Gastrocnemius medialis (tissue), 4 donors: Measurements from ENCODE around the gene CACNA1G. TPM values are rescaled to one million over a fixed set of nuclear protein-coding genes. Genes with fewer than 3 reads are reported as not detected.

Source experiments
- ATAC-seq, 2 donors: fragments of 150-250 bp; one replicate each; pipeline ENCODE4 v1.9.1; 2016
- DNase-seq, 2 donors: peaks; one replicate each; pipeline ENCODE4 v3.0.0-alpha.2; 2019
- H3K27ac ChIP-seq, 4 donors: fragments of 200-600 bp; sonication (generic); 1 replicate in 1 of 4; 2 replicates in 3 of 4; pipeline ENCODE4 v1.5.1; 2016 to 2018; ENCODE audit warnings: mild to moderate bottlenecking in 2 of 4, moderate library complexity in 1 of 4
- H3K27me3 ChIP-seq, 3 donors: fragments of 200-600 bp; sonication (generic) in 2 of 3; 1 replicate in 1 of 3; 2 replicates in 2 of 3; pipeline versions ENCODE4 v1.5.1 to v1.6.0; 2016 to 2019; ENCODE audit warnings: mild to moderate bottlenecking in 1 of 3, moderate library complexity in 1 of 3
- H3K36me3 ChIP-seq, 2 donors: fragments of 200-600 bp; sonication (generic) in 1 of 2; one replicate each; pipeline ENCODE4 v1.5.1; 2017 to 2018
- H3K4me1 ChIP-seq, 2 donors: fragments of 200-600 bp; sonication (generic) in 1 of 2; one replicate each; pipeline ENCODE4 v1.5.1; 2016 to 2017; ENCODE audit warnings: mild to moderate bottlenecking in 2 of 2
- H3K4me3 ChIP-seq, 4 donors: fragments of 200-600 bp; sonication (generic) in 3 of 4; 1 replicate in 1 of 4; 2 replicates in 3 of 4; pipeline ENCODE4 v1.5.1; 2016 to 2019; ENCODE audit warnings: mild to moderate bottlenecking in 2 of 4
- H3K9me3 ChIP-seq, 3 donors: fragments of 200-600 bp; sonication (generic) in 2 of 3; 1 replicate in 1 of 3; 2 replicates in 2 of 3; pipeline ENCODE4 v1.5.1; 2016 to 2019
- POLR2A ChIP-seq, 2 donors: fragments of 450-650 bp; IDR thresholded peaks; one replicate each; pipeline ENCODE4 v1.6.1; 2017; ENCODE audit warnings: antibody characterized with exemption in 2 of 2, mild to moderate bottlenecking in 2 of 2, moderate library complexity in 2 of 2
- in situ Hi-C, 4 donors: fragments of 200-750 bp; cut with MboI; loops; one replicate each; pipeline versions ENCODE4 v1.15.0 to v1.8.0; 2017; ENCODE audit warnings: low sequenced_read_pairs in 4 of 4
- intact Hi-C: fragments of 100-400 bp; cut with DNase I; formaldehyde crosslinking; loops from one replicate; pipeline ENCODE4 v1.15.1; 2023; ENCODE audit warnings: low total_unique reads
- total RNA-seq, 4 donors: library from RNA; depleted of rRNA; stranded (reverse); fragments of >200 nt; gene quantifications; one replicate each; pipeline versions ENCODE4 v1.1.0 to v1.2.3, GENCODE V29; 2016
- TF ChIP-seq, protein P1 (sequence below), 5 experiments: fragments of 450-650 bp in 3 of 5; fragments of 200-600 bp in 2 of 5; sonication (generic) in 2 of 5; IDR thresholded peaks in 4 of 5; conservative IDR thresholded peaks in 1 of 5; 1 replicate in 4 of 5; 2 replicates in 1 of 5; pipeline ENCODE4 v1.5.1; 2016 to 2019; ENCODE audit warnings: antibody characterized with exemption in 5 of 5, mild to moderate bottlenecking in 3 of 5, moderate library complexity in 3 of 5

The CACNA1G gene
- total RNA-seq, 4 donors from 2014 or later = 0.09 to 0.10 TPM; not detected in 2

DNA sequence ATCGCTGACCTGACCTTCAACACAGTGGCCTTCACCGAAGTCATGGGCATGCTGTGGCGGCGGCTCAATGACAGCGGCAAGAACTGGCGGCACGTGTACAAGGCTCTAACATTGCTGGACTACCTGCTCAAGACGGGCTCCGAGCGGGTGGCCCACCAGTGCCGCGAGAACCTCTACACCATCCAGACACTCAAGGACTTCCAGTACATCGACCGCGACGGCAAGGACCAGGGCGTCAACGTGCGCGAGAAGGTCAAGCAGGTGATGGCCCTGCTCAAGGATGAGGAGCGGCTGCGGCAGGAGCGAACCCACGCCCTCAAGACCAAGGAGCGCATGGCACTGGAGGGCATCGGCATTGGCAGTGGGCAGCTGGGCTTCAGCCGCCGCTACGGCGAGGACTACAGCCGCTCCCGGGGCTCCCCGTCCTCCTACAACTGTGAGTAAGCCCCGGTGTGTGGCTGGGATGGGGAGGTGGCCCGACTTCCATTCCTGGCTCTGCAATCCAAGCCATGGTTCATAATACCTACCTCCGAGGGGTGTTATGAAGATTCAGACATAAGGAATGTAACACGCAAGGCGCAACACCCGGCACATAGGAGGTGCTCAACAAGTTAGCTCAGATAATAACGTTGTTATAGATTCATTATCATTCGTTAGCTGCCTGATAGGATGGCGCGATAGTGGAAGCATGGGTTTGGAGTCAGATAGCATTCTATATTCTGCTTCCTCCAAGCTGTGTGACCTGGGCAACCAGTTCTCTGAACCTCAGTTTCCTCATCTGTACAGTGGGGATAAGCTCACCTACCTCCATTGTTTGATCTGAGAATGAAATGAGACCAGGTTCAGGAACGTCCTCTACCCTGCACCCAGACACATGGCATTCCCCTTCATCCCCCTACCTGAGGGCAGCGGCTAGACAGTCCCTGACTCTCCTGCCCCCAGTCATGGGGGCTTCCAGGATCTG is 23.6 kb upstream of the CACNA1G start:
- DNase-seq (no peak), ATAC-seq (no peak)
- in situ Hi-C loops = loop anchor here in 2 of 4 donors (25.0 kb wide), 2 partner anchors 100 to 300 kb away; partner anchors contain the start of genes ABCC3 (in 1 of the 2) and WFIKKN2 (in 1 of the 2)
- TF ChIP-seq POLR2A (IDR thresholded peaks at IDR 0.05) = no peak
- TF ChIP-seq, protein P1, sequence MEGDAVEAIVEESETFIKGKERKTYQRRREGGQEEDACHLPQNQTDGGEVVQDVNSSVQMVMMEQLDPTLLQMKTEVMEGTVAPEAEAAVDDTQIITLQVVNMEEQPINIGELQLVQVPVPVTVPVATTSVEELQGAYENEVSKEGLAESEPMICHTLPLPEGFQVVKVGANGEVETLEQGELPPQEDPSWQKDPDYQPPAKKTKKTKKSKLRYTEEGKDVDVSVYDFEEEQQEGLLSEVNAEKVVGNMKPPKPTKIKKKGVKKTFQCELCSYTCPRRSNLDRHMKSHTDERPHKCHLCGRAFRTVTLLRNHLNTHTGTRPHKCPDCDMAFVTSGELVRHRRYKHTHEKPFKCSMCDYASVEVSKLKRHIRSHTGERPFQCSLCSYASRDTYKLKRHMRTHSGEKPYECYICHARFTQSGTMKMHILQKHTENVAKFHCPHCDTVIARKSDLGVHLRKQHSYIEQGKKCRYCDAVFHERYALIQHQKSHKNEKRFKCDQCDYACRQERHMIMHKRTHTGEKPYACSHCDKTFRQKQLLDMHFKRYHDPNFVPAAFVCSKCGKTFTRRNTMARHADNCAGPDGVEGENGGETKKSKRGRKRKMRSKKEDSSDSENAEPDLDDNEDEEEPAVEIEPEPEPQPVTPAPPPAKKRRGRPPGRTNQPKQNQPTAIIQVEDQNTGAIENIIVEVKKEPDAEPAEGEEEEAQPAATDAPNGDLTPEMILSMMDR (IDR thresholded peaks at IDR 0.05 in 4 of 5, conservative IDR thresholded peaks at IDR 0.05 in 1 of 5) = no peak
- Histone ChIP-seq H3K4me1 (peaks cover 8 to 27% of the 10 kb centered on the region in 2 donors), H3K27ac (no peak overlapping the region), H3K27me3 (peaks cover 9 to 14% (median 10%) of the 10 kb centered on the region in 3 donors), H3K9me3 (no peaks in the 10 kb centered on the region), H3K4me3 (no peak overlapping the region), H3K36me3 (no peaks in the 10 kb centered on the region)
- intact Hi-C loops = no loop called here

DNA sequence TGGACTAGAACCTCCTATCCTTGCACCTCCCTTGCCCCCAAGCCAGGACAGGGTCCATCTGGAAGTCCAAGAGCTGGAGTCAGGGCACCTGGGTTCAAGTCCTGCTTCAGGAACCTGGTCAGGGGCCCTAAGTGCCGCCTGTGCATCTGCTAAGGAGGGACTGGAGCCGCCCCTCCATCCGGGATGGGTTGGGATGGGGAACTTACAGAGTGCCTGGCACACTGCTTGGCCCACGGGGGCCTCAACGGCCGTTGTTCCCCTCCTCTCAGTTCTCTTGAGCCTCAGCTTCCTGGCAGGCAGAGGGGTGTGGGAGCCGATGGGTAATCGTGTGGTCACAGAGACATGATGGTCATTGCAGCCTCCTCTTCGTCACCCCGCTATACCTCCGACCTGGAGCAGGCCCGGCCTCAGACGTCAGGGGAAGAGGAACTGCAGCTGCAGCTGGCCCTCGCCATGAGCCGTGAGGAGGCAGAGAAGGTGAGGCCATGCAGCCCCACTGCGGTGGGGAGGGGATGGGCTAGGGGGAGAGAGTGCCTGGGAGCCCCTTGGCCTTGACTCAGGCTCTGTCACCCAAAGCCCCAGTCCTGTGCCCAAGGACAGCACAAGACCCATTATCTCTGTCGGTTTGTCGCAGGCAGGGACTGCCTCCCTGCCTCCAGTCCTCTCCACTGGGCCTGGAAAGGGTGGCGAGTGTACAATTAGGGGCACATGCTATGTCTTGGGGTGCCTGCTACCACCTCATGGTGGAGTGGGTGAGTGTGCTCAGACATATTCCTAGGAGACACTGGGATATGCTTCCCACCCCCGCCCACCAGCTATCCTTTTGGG is 22.6 kb upstream of the CACNA1G start:
- Histone ChIP-seq H3K27me3 (peaks cover 0 to 5% (median under 1%) of the 10 kb centered on the region in 3 donors), H3K4me1 (peaks cover 14 to 26% of the 10 kb centered on the region in 2 donors), H3K9me3 (no peaks in the 10 kb centered on the region), H3K36me3 (no peaks in the 10 kb centered on the region), H3K4me3 (no peak overlapping the region), H3K27ac (no peak overlapping the region)
- ATAC-seq = no peak
- intact Hi-C loops (no loop called here), in situ Hi-C loops (loop anchor here in 2 of 4 donors (25.0 kb wide), 2 partner anchors 99 to 299 kb away; partner anchors contain the start of genes ABCC3 (in 1 of the 2) and WFIKKN2 (in 1 of the 2))
- TF ChIP-seq POLR2A (IDR thresholded peaks at IDR 0.05) = no peak
- TF ChIP-seq, protein P1 (IDR thresholded peaks at IDR 0.05 in 4 of 5, conservative IDR thresholded peaks at IDR 0.05 in 1 of 5) = no peak
- no peak for DNase-seq

DNA sequence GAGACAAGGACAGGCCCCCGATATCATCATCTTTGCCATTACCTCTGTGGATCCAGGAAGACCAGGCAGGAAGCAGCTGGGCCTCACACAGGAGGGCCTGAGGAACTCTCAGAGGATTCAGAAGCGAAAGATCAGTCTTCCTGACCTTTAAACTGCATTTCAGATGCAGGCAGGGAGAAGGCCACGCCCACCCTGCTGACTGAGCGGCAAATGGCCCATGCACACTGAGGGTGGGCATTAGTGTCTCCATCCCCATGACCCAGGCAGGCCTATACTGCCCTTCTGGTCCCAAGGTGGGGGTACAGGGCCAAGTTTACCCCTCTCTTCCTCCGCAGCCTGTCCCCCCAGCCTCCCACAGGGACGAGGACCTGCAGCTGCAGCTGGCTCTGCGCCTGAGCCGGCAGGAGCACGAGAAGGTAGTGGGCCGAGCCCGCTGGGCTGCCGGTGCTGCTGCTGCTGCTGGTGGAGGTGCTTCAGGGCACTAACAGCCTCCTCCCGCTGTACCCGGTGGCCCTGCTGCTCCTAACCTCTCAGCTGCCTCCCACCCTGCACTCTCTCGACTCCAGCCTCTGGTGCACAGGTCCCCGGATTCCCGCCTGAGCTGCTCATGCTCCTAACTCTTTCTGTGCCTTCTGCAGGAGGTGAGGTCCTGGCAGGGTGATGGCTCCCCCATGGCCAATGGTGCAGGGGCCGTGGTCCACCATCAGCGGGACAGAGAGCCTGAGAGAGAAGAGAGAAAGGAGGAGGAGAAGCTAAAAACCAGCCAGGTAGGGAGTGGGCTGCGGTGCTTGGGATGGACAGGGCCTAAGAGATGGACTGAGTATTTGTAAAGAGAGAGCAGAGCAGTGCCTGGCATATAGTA is 21.7 kb upstream of the CACNA1G start:
- in situ Hi-C loops = loop anchor here in 2 of 4 donors (25.0 kb wide), 2 partner anchors 99 to 299 kb away; partner anchors contain the start of genes ABCC3 (in 1 of the 2) and WFIKKN2 (in 1 of the 2)
- no peak overlapping the region for H3K27ac ChIP-seq
- TF ChIP-seq, protein P1 (IDR thresholded peaks at IDR 0.05 in 4 of 5, conservative IDR thresholded peaks at IDR 0.05 in 1 of 5) = no peak
- no peak for TF ChIP-seq POLR2A (IDR thresholded peaks at IDR 0.05)
- intact Hi-C loops = no loop called here
- no peaks in the 10 kb centered on the region for H3K27me3 ChIP-seq
- no peaks in the 10 kb centered on the region for H3K36me3 ChIP-seq
- no peak overlapping the region for H3K4me3 ChIP-seq
- H3K9me3 ChIP-seq = no peaks in the 10 kb centered on the region
- H3K4me1 ChIP-seq = peaks cover 12 to 20% of the 10 kb centered on the region in 2 donors
- no peak for DNase-seq
- ATAC-seq = no peak
